ENCODE data around the gene CHGA.

- no peak for TF ChIP-seq SETDB1 (CRISPR knock-in tag; IDR thresholded peaks at IDR 0.05; ENCODE audit: borderline replicate concordance)
- TF ChIP-seq RAD21 (CRISPR knock-in tag; IDR thresholded peaks at IDR 0.05): no peak
- no peak for TF ChIP-seq DPF2 (CRISPR knock-in tag; IDR thresholded peaks at IDR 0.05; ENCODE audit: borderline replicate concordance, low read depth)
- TF ChIP-seq CREB1 (IDR thresholded peaks at IDR 0.05): no peak
- no peak for TF ChIP-seq CREB1 (CRISPR knock-in tag; IDR thresholded peaks at IDR 0.05)
- TF ChIP-seq HDAC6 (IDR thresholded peaks at IDR 0.05; ENCODE audit: low read depth, low read length): no peak
- TF ChIP-seq ZNF263 (CRISPR knock-in tag; IDR thresholded peaks at IDR 0.05): no peak
- no peak for TF ChIP-seq IRX3 (CRISPR knock-in tag; IDR thresholded peaks at IDR 0.05; ENCODE audit: borderline replicate concordance, low read depth)
- no peak for TF ChIP-seq ZBTB4 (CRISPR knock-in tag; IDR thresholded peaks at IDR 0.05; ENCODE audit: borderline replicate concordance)
- TF ChIP-seq ZNF496 (CRISPR knock-in tag; IDR thresholded peaks at IDR 0.05; ENCODE audit: insufficient replicate concordance): no peak
- TF ChIP-seq NAIF1 (CRISPR knock-in tag; IDR thresholded peaks at IDR 0.05; ENCODE audit: borderline replicate concordance): no peak
Observed at GRCh38 chr14:92925446-92925845, 2.5 kb downstream of the CHGA start.
